Neuronal stem cell (in vitro differentiated cells): ENCODE data around the gene CEP70.
"Not testable (repeated sequence)": the region's sequence is repeated elsewhere in the genome, so short reads cannot be mapped to it uniquely, and the experiment has no call there.

Source experiments
- DNase-seq: peaks from one replicate; pipeline ENCODE4 v3.0.0-alpha.2; 2013; ENCODE audit warnings: low spot score
- H2AFZ ChIP-seq: one replicate; pipeline ENCODE4 v1.6.1; 2013; ENCODE audit warnings: mild to moderate bottlenecking, low read length, inconsistent platforms
- H2AK5ac ChIP-seq: 2 replicates; pipeline ENCODE4 v1.6.1; 2013; ENCODE audit warnings: low read depth, mild to moderate bottlenecking, inconsistent platforms, low read length, moderate library complexity, mixed read lengths
- H2BK120ac ChIP-seq: 2 replicates; pipeline ENCODE4 v1.6.1; 2013; ENCODE audit warnings: low read depth, mild to moderate bottlenecking, inconsistent platforms, low read length, moderate library complexity, mixed read lengths
- H2BK12ac ChIP-seq: one replicate; pipeline ENCODE4 v1.6.1; 2013; ENCODE audit warnings: low read length, inconsistent platforms
- H2BK15ac ChIP-seq: 2 replicates; pipeline ENCODE4 v1.6.1; 2013; ENCODE audit warnings: mild to moderate bottlenecking, low read length, inconsistent platforms, mixed read lengths
- H2BK5ac ChIP-seq: one replicate; pipeline ENCODE4 v1.6.1; 2013; ENCODE audit warnings: inconsistent platforms, mild to moderate bottlenecking, low read length, moderate library complexity
- H3K14ac ChIP-seq: one replicate; pipeline ENCODE4 v1.6.1; 2013; ENCODE audit warnings: low read length, inconsistent platforms
- H3K18ac ChIP-seq: 2 replicates; pipeline ENCODE4 v1.6.1; 2013; ENCODE audit warnings: low read length, inconsistent platforms
- H3K23ac ChIP-seq: 2 replicates; pipeline ENCODE4 v1.6.1; 2013; ENCODE audit warnings: low read depth, mild to moderate bottlenecking, mixed read lengths, low read length, inconsistent platforms; ENCODE audit not compliant: poor library complexity
- H3K27ac ChIP-seq: replicated peaks from 3 replicates; pipeline ENCODE4 v1.5.1; 2013; ENCODE audit warnings: low read length, inconsistent platforms
- H3K27me3 ChIP-seq, 3 experiments: 2 replicates each; pipeline ENCODE4 v1.6.1; 2013; ENCODE audit warnings: low read length in 3 of 3, mild to moderate bottlenecking in 2 of 3, inconsistent platforms in 1 of 3, low read depth in 1 of 3, mixed read lengths in 1 of 3, moderate library complexity in 1 of 3; ENCODE audit not compliant: control insufficient read depth in 3 of 3, insufficient read depth in 3 of 3
- H3K36me3 ChIP-seq, 2 donors: replicated peaks in 1 of 2; 2 replicates each; pipeline ENCODE4 v1.6.1; 2013; ENCODE audit warnings: low read length in 2 of 2; ENCODE audit not compliant: control insufficient read depth in 2 of 2, insufficient read depth in 2 of 2
- H3K4ac ChIP-seq: 2 replicates; pipeline ENCODE4 v1.6.1; 2013; ENCODE audit warnings: inconsistent platforms, mild to moderate bottlenecking, low read length, moderate library complexity
- H3K4me1 ChIP-seq, 2 donors: 1 replicate in 1 of 2; 2 replicates in 1 of 2; pipeline ENCODE4 v1.6.1; 2013; ENCODE audit warnings: low read length in 2 of 2, low read depth in 1 of 2; ENCODE audit not compliant: control insufficient read depth in 2 of 2, insufficient read depth in 1 of 2
- H3K4me2 ChIP-seq: one replicate; pipeline ENCODE4 v1.6.1; 2013; ENCODE audit warnings: mild to moderate bottlenecking, low read length, inconsistent platforms; ENCODE audit not compliant: insufficient read depth, poor library complexity, severe bottlenecking
- H3K4me3 ChIP-seq, 2 donors: 2 replicates each; pipeline ENCODE4 v1.5.1; 2013; ENCODE audit warnings: low read length in 2 of 2, mild to moderate bottlenecking in 2 of 2, inconsistent platforms in 1 of 2, moderate library complexity in 1 of 2
- H3K79me1 ChIP-seq: one replicate; pipeline ENCODE4 v1.6.1; 2013; ENCODE audit warnings: low read depth, mild to moderate bottlenecking, inconsistent platforms, low read length, moderate library complexity
- H3K9ac ChIP-seq: one replicate; pipeline ENCODE4 v1.6.1; 2013; ENCODE audit warnings: mild to moderate bottlenecking, low read depth, low read length, inconsistent platforms; ENCODE audit not compliant: poor library complexity
- H3K9me3 ChIP-seq, 2 donors: replicated peaks in 1 of 2; 2 replicates each; pipeline versions ENCODE3 to v1.6.1; 2013; ENCODE audit warnings: low read length in 2 of 2, mild to moderate bottlenecking in 2 of 2, inconsistent platforms in 1 of 2, low read depth in 1 of 2, mixed read lengths in 1 of 2, moderate library complexity in 1 of 2; ENCODE audit not compliant: control insufficient read depth in 2 of 2, insufficient read depth in 1 of 2
- H4K8ac ChIP-seq: one replicate; pipeline ENCODE4 v1.6.1; 2013; ENCODE audit warnings: low read depth, mild to moderate bottlenecking, inconsistent platforms, low read length, moderate library complexity
- H4K91ac ChIP-seq: one replicate; pipeline ENCODE4 v1.6.1; 2013; ENCODE audit warnings: low read length, low read depth, mild to moderate bottlenecking, inconsistent platforms; ENCODE audit not compliant: poor library complexity
- WGBS, 2 donors: extraction: QIAGEN DNeasy Blood & Tissue Kit; methylation state at CpG; one replicate each; pipeline ENCODE4 v1.1.7; 2013; ENCODE audit warnings: missing lambda C conversion rate in 2 of 2, mixed read lengths in 1 of 2; ENCODE audit not compliant: insufficient read length in 2 of 2, insufficient replicate concordance in 1 of 2; ENCODE audit errors: extremely low coverage in 2 of 2; 5-methylcytosine and 5-hydroxymethylcytosine counted together

CEP70 gene

DNA sequence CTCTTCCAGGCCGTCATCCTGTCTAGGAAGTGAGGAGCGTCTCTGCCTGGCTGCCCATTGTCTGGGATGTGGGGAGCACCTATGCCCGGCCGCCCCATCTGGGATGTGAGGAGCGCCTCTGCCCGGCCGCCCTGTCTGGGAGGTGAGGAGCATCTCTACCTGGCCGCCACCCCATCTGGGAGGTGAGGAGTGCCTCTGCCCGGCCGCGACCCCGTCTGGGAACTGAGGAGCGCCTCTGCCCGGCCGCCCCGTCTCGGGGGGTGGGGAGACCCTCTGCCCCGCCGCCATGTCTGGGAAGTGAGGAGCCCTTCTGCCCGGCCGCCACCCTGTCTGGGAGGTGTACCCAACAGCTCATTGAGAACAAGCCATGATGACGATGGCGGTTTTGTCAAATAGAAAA is 72.6 kb downstream of the CEP70 start:
- not testable (repeated sequence) for H4K8ac ChIP-seq, H2AFZ ChIP-seq, H2BK15ac ChIP-seq, H2BK5ac ChIP-seq, H3K4ac ChIP-seq, H3K14ac ChIP-seq, H4K91ac ChIP-seq, H3K23ac ChIP-seq, H3K9ac ChIP-seq, H2BK120ac ChIP-seq, H2BK12ac ChIP-seq, H3K18ac ChIP-seq, H3K4me3 ChIP-seq, H3K27me3 ChIP-seq, H2AK5ac ChIP-seq, H3K79me1 ChIP-seq, H3K4me1 ChIP-seq, H3K9me3 ChIP-seq, H3K4me2 ChIP-seq, H3K27ac ChIP-seq, DNase-seq, H3K36me3 ChIP-seq
- WGBS, 2 donors, result no CpG with 5 or more reads among the region's 23 CpGs

DNA sequence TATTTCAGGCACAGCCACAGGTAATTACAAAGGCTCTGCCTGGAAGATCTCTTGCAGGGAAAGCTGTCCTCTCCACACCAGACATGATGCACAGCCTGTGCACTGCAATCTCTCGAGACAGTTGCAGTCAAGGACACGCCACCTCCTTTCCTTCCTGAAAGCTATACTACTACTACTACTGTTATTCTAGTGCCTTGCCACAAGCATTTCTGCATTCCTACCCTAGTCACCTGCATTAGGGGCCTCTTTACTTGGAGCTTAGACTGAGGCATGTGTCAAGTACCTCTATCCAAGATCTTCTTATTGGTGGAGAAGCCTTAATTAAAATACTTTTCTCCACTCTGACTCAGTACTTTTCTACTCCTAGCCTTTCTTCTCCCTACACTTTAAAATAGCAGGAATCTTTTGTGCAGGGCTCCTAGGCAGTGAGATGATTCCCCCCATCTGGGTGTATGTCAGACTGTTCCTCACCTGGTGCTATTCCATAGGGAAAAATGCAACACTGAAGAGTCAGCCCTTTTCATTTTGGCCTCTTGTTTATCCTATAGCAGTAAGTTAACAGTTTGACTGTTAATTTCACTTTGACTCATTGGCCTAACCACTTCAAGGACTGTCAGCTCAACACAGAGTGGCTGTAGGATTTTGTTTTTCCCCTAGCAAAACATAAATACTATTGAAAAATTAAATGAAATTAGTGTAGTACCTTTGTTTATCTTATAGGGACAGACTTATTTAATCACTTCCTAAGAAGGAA is 80.8 kb downstream of the CEP70 start:
- Histone ChIP-seq H4K91ac (no peak overlapping the region), H3K9me3 (peaks cover 0 to 10% of the 10 kb centered on the region in 2 donors), H2AFZ (no peak overlapping the region), H4K8ac (no peak overlapping the region), H2BK12ac (no peak overlapping the region), H3K36me3 (no peaks in the 10 kb centered on the region), H2BK120ac (no peak overlapping the region), H3K27me3 (no peaks in the 10 kb centered on the region), H3K4me3 (no peak overlapping the region), H3K4me2 (no peak overlapping the region), H3K4ac (no peak overlapping the region), H3K79me1 (no peaks in the 10 kb centered on the region), H3K4me1 (no peaks in the 10 kb centered on the region), H3K9ac (no peak overlapping the region), H3K14ac (no peak overlapping the region), H3K18ac (no peak overlapping the region), H3K27ac (no peak overlapping the region), H2BK5ac (no peak overlapping the region), H3K23ac (no peak overlapping the region), H2AK5ac (no peak overlapping the region), H2BK15ac (no peak overlapping the region)
- DNase-seq, result no peak
- whole genome bisulfite sequencing, 2 donors, result no CpG with 5 or more reads among the region's 2 CpGs

DNA sequence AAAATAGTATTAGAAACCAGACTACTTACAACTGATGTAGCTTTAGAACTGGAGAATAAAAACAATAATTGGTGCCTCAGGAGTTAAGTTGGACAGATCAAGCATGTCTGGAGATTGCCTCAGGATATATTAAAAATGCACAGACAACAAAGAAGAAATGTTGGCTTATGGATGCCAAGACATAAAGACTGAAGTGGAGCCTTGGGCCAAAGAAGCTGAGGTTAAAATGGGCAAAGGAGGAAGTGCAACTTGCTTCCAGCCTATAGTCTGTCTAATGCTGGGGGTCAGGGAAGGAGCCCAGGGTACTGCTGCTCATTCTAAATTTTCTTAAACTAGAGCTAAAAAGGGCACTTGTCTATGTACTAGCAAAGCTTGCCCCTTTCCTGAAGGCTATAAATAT is 82.1 kb downstream of the CEP70 start:
- Histone ChIP-seq H3K9me3 (peaks cover 0 to 2% of the 10 kb centered on the region in 2 donors), H3K14ac (no peak overlapping the region), H2BK15ac (no peak overlapping the region), H3K9ac (no peak overlapping the region), H4K91ac (no peak overlapping the region), H4K8ac (no peak overlapping the region), H2BK12ac (no peak overlapping the region), H3K4me1 (no peaks in the 10 kb centered on the region), H3K79me1 (no peaks in the 10 kb centered on the region), H3K36me3 (no peaks in the 10 kb centered on the region), H3K23ac (no peak overlapping the region), H3K27ac (no peak overlapping the region), H3K4me3 (no peak overlapping the region), H3K4me2 (no peak overlapping the region), H2AFZ (no peak overlapping the region), H3K18ac (no peak overlapping the region), H2BK5ac (no peak overlapping the region), H3K27me3 (no peaks in the 10 kb centered on the region), H2AK5ac (no peak overlapping the region), H2BK120ac (no peak overlapping the region), H3K4ac (no peak overlapping the region)
- DNase-seq, result no peak

DNA sequence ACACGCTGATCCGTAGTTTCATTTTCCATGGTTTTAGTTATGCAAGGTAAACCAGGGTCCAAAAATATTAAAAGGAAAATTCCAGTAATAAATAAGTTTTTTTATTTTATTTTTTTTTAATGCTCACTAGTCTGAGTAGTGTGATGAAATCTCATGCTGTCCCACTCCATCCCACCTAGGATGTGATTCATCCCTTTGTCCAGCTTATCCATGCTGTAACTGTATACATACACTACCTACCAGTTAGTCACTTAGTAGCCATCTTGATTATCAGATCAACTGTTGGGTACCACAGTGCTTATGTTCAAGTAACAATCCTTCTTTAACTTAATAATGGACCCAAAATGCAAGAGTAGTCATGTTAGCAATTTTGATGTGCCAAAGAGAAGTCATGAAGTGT is 84.5 kb downstream of the CEP70 start:
- Histone ChIP-seq H2AK5ac (no peak overlapping the region), H3K36me3 (no peaks in the 10 kb centered on the region), H3K79me1 (no peaks in the 10 kb centered on the region), H2BK12ac (no peak overlapping the region), H2BK15ac (no peak overlapping the region), H2AFZ (no peak overlapping the region), H3K14ac (no peak overlapping the region), H3K18ac (no peak overlapping the region), H3K27ac (no peak overlapping the region), H4K91ac (no peak overlapping the region), H3K9ac (no peak overlapping the region), H3K4me1 (no peaks in the 10 kb centered on the region), H3K23ac (no peak overlapping the region), H3K4ac (no peak overlapping the region), H2BK120ac (no peak overlapping the region), H4K8ac (no peak overlapping the region), H3K4me2 (no peak overlapping the region), H2BK5ac (no peak overlapping the region), H3K9me3 (no peaks in the 10 kb centered on the region), H3K4me3 (no peak overlapping the region), H3K27me3 (no peaks in the 10 kb centered on the region)
- DNase-seq, result no peak
- no CpG with 5 or more reads among the region's 2 CpGs for WGBS, 2 donors
